WTC11 (cell line): ENCODE measurements around the gene CENPT. TPM values are rescaled to one million over a fixed set of nuclear protein-coding genes. Genes with fewer than 3 reads are reported as not detected.

Experiments used
- ATAC-seq: fragments of 200-7000 bp; cut with Tn5 transposase; 2 replicates; pipeline ENCODE4 v1.10.0; 2021; ENCODE audit warnings: mild to moderate bottlenecking, moderate library complexity
- CTCF ChIA-PET: fragments of 300-600 bp; sonication (Branson Sonifier 250); formaldehyde crosslinking; loops from one replicate; lab custom pipeline; 2021; ENCODE audit warnings: antibody characterized with exemption; lab: Charles Lee
- POLR2A ChIA-PET: fragments of 350-600 bp; sonication (Branson Sonifier 250); formaldehyde crosslinking; loops from one replicate; lab custom pipeline; 2021; ENCODE audit warnings: antibody characterized with exemption; lab: Charles Lee
- DNase-seq: peaks from one replicate; pipeline ENCODE4 v3.0.0; 2021; ENCODE audit warnings: low spot score
- H3K27ac Mint-ChIP-seq: 2 replicates; pipeline ENCODE4 v1.8.0; 2021; ENCODE audit warnings: mixed read lengths
- H3K27me3 Mint-ChIP-seq: 2 replicates; pipeline ENCODE4 v1.8.0; 2021; ENCODE audit warnings: low read depth, mild to moderate bottlenecking, moderate library complexity, mixed read lengths
- H3K36me3 Mint-ChIP-seq: 2 replicates; pipeline ENCODE4 v1.8.0; 2021; ENCODE audit warnings: mixed read lengths
- H3K4me1 Mint-ChIP-seq: 2 replicates; pipeline ENCODE4 v1.8.0; 2022; ENCODE audit warnings: mixed read lengths
- H3K4me3 Mint-ChIP-seq: 2 replicates; pipeline ENCODE4 v1.8.0; 2021; ENCODE audit warnings: mild to moderate bottlenecking, moderate library complexity, mixed read lengths
- H3K9me3 Mint-ChIP-seq: 2 replicates; pipeline ENCODE4 v1.8.0; 2021; ENCODE audit warnings: mixed read lengths
- AFF4 ChIP-seq: sonication (generic); formaldehyde crosslinking; IDR thresholded peaks from 2 replicates; pipeline ENCODE4 v1.8.1; 2023; ENCODE audit warnings: mild to moderate bottlenecking, missing genetic modification reagents, borderline replicate concordance
- ATF1 ChIP-seq: sonication (generic); formaldehyde crosslinking; IDR thresholded peaks from 2 replicates; pipeline ENCODE4 v1.8.1; 2023; ENCODE audit warnings: mild to moderate bottlenecking, moderate library complexity, missing genetic modification reagents
- ESRRA ChIP-seq: sonication (generic); formaldehyde crosslinking; IDR thresholded peaks from 2 replicates; pipeline ENCODE4 v1.8.1; 2022; ENCODE audit warnings: mild to moderate bottlenecking, missing genetic modification reagents, borderline replicate concordance
- FOXJ3 ChIP-seq: sonication (generic); formaldehyde crosslinking; IDR thresholded peaks from 2 replicates; pipeline ENCODE4 v1.9.0; 2021; ENCODE audit warnings: missing genetic modification reagents, mild to moderate bottlenecking, borderline replicate concordance
- GRHL2 ChIP-seq: fragments of 250-450 bp; sonication (Bioruptor Pico); IDR thresholded peaks from 2 replicates; pipeline ENCODE4 v1.8.0; 2022; ENCODE audit warnings: mild to moderate bottlenecking, moderate library complexity; ENCODE audit not compliant: insufficient replicate concordance, severe bottlenecking
- GTF2I ChIP-seq: fragments of 250-450 bp; sonication (Bioruptor Pico); conservative IDR thresholded peaks from 2 replicates; pipeline ENCODE4 v1.4.0; 2021; ENCODE audit warnings: mild to moderate bottlenecking
- IRF1 ChIP-seq: sonication (generic); formaldehyde crosslinking; IDR thresholded peaks from 2 replicates; pipeline ENCODE4 v1.8.0; 2023; ENCODE audit warnings: missing genetic modification reagents
- MXD4 ChIP-seq: fragments of 250-450 bp; sonication (Bioruptor Pico); IDR thresholded peaks from 2 replicates; pipeline ENCODE4 v1.8.0; 2021; ENCODE audit warnings: mild to moderate bottlenecking, moderate library complexity, borderline replicate concordance
- OVOL2 ChIP-seq: fragments of 250-450 bp; sonication (Bioruptor Pico); IDR thresholded peaks from 2 replicates; pipeline ENCODE4 v1.9.0; 2021; ENCODE audit warnings: mild to moderate bottlenecking, borderline replicate concordance
- SMAD3 ChIP-seq: sonication (generic); formaldehyde crosslinking; IDR thresholded peaks from 2 replicates; pipeline ENCODE4 v1.8.0; 2022; ENCODE audit warnings: missing genetic modification reagents, mild to moderate bottlenecking, borderline replicate concordance
- SMAD4 ChIP-seq: sonication (generic); formaldehyde crosslinking; IDR thresholded peaks from 2 replicates; pipeline ENCODE4 v1.8.0; 2022; ENCODE audit warnings: mild to moderate bottlenecking, missing genetic modification reagents
- SP1 ChIP-seq: sonication (generic); formaldehyde crosslinking; conservative IDR thresholded peaks from 2 replicates; pipeline ENCODE4 v1.8.1; 2022; ENCODE audit warnings: missing genetic modification reagents
- TCF7 ChIP-seq: sonication (generic); formaldehyde crosslinking; IDR thresholded peaks from 2 replicates; pipeline ENCODE4 v1.8.0; 2022; ENCODE audit warnings: mild to moderate bottlenecking, low read depth, missing genetic modification reagents, moderate library complexity
- ZNF121 ChIP-seq: sonication (generic); formaldehyde crosslinking; IDR thresholded peaks from 2 replicates; pipeline ENCODE4 v1.8.0; 2023; ENCODE audit warnings: missing genetic modification reagents
- ZNF396 ChIP-seq: fragments of 250-450 bp; sonication (Bioruptor Pico); IDR thresholded peaks from 2 replicates; pipeline ENCODE4 v1.8.0; 2021; ENCODE audit warnings: mild to moderate bottlenecking, moderate library complexity, borderline replicate concordance
- ZNF423 ChIP-seq: fragments of 250-450 bp; sonication (Bioruptor Pico); IDR thresholded peaks from 2 replicates; pipeline ENCODE4 v2.1.2; 2022; ENCODE audit warnings: mild to moderate bottlenecking, moderate library complexity
- ZNF532 ChIP-seq: fragments of 250-450 bp; sonication (Bioruptor Pico); IDR thresholded peaks from 2 replicates; pipeline ENCODE4 v1.9.0; 2021; ENCODE audit warnings: mild to moderate bottlenecking, borderline replicate concordance
- ZNF671 ChIP-seq: fragments of 250-450 bp; sonication (Bioruptor Pico); IDR thresholded peaks from 2 replicates; pipeline ENCODE4 v1.8.0; 2021; ENCODE audit warnings: mild to moderate bottlenecking
- total RNA-seq: library from RNA; stranded (reverse); gene quantifications from 3 replicates; pipeline ENCODE4 v1.2.3, GENCODE V29; 2021
- TF ChIP-seq, protein P1 (sequence below): sonication (generic); formaldehyde crosslinking; IDR thresholded peaks from 2 replicates; pipeline ENCODE4 v1.8.1; 2023; ENCODE audit warnings: mild to moderate bottlenecking, missing genetic modification reagents

The CENPT gene
- total RNA-seq, 1 experiment from 2014 or later = 58.3 TPM

DNA sequence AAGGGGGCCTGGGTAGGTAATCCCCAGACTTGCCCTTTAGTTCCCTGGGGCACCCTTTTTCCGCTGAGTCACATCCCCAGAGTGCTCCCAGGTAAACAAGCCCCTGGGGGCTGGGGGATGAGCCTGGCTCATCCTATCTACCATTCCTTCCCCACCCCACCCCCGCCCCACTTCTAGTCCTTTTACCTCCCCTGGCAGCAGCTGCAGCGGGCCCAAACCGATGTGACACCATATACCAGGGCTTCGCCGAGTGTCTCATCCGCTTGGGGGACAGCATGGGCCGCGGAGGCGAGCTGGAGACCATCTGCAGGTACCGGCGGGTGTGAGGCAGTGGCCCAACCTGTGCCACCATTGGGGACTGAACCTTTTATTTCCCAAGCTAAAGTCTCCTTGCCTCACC is 38.1 kb upstream of the CENPT start:
- no peak overlapping the region for H3K4me3 Mint-ChIP-seq
- H3K36me3 Mint-ChIP-seq = peaks cover 19% of the 10 kb centered on the region
- POLR2A ChIA-PET = interaction anchor here (1.5 to 3.8 kb wide), 3 partner anchors 34 to 50 kb away, joined by 3 to 30 read pairs (median 4); partner anchors contain the start of gene PSMB10
- H3K4me1 Mint-ChIP-seq = peaks cover 23% of the 10 kb centered on the region
- H3K27ac Mint-ChIP-seq = no peak overlapping the region
- no peaks in the 10 kb centered on the region for H3K9me3 Mint-ChIP-seq
- CTCF ChIA-PET = interaction anchor here (0.6 to 5.5 kb wide), 8 partner anchors 11 to 365 kb away, joined by 3 to 144 read pairs (median 13); partner anchors contain the start of genes CTRL, EDC4, PSMB10 and RANBP10
- ATAC-seq = no peak
- TF ChIP-seq MXD4 (CRISPR knock-in tag) = no peak
- no peak for TF ChIP-seq IRF1 (CRISPR knock-in tag)
- no peak for TF ChIP-seq ZNF671 (CRISPR knock-in tag)
- TF ChIP-seq, protein P1, sequence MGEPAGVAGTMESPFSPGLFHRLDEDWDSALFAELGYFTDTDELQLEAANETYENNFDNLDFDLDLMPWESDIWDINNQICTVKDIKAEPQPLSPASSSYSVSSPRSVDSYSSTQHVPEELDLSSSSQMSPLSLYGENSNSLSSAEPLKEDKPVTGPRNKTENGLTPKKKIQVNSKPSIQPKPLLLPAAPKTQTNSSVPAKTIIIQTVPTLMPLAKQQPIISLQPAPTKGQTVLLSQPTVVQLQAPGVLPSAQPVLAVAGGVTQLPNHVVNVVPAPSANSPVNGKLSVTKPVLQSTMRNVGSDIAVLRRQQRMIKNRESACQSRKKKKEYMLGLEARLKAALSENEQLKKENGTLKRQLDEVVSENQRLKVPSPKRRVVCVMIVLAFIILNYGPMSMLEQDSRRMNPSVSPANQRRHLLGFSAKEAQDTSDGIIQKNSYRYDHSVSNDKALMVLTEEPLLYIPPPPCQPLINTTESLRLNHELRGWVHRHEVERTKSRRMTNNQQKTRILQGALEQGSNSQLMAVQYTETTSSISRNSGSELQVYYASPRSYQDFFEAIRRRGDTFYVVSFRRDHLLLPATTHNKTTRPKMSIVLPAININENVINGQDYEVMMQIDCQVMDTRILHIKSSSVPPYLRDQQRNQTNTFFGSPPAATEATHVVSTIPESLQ (CRISPR knock-in tag) = no peak
- TF ChIP-seq ZNF396 (CRISPR knock-in tag) = no peak
- no peak for TF ChIP-seq ZNF121 (CRISPR knock-in tag)
- no peak for TF ChIP-seq ZNF532 (CRISPR knock-in tag)
- TF ChIP-seq ESRRA (CRISPR knock-in tag) = no peak
- no peak for TF ChIP-seq TCF7 (CRISPR knock-in tag)
- TF ChIP-seq SMAD4 (CRISPR knock-in tag) = no peak
- TF ChIP-seq ATF1 (CRISPR knock-in tag) = no peak
- TF ChIP-seq SP1 (CRISPR knock-in tag) = no peak
- TF ChIP-seq OVOL2 (CRISPR knock-in tag) = no peak
- no peak for TF ChIP-seq ZNF423 (CRISPR knock-in tag)
- no peak for TF ChIP-seq AFF4 (CRISPR knock-in tag)
- no peak for TF ChIP-seq SMAD3 (CRISPR knock-in tag)
- TF ChIP-seq GTF2I (CRISPR knock-in tag) = no peak
- TF ChIP-seq GRHL2 (CRISPR knock-in tag) = no peak
- TF ChIP-seq FOXJ3 = no peak
- TF ChIP-seq, all 79 proteins: peak for 0
- H3K27me3 Mint-ChIP-seq = no peaks in the 10 kb centered on the region
- no peak for DNase-seq
